ENCODE data around the gene EFEMP1. TPM values are rescaled to one million over a fixed set of nuclear protein-coding genes. Genes with fewer than 3 reads are reported as not detected.

Gene EFEMP1
- total RNA-seq, 1 donor from 2014 or later: 40.7 TPM

DNA sequence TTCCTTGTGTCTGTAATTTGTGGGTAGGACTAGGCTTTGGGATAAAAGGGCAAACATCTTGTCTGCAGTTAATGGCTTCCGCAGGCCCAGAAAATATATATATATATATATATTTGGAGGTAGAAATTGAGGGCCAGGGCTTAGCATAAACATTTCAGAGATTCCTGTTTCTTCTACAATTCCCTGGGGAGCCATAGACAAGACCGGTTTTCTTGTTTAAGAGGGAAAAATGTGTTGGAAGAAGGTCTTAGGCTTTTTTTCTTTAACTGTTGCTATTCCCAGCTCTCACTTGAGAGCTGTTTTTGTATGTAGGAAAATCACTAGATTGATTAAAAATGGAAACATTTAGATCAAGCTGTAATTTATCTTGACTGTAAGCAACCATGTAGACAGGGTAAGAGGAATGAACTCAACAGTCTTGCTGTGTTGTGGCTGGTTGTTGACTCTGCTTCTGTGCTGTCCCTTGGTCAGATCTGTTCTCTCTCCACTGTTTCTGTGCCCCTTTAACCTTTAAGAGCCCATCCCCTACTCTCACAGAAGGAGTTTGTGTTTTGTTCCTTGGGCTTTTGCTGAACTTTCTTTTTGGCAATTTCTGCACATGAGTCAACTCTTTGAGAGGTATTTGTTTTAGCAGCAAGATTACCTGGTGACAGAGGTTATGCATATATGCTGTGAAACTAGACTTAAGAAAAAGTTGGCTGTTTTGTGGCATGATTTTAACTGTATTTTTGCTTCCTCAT is 58.3 kb downstream of the EFEMP1 start:
- TF ChIP-seq, protein P1, sequence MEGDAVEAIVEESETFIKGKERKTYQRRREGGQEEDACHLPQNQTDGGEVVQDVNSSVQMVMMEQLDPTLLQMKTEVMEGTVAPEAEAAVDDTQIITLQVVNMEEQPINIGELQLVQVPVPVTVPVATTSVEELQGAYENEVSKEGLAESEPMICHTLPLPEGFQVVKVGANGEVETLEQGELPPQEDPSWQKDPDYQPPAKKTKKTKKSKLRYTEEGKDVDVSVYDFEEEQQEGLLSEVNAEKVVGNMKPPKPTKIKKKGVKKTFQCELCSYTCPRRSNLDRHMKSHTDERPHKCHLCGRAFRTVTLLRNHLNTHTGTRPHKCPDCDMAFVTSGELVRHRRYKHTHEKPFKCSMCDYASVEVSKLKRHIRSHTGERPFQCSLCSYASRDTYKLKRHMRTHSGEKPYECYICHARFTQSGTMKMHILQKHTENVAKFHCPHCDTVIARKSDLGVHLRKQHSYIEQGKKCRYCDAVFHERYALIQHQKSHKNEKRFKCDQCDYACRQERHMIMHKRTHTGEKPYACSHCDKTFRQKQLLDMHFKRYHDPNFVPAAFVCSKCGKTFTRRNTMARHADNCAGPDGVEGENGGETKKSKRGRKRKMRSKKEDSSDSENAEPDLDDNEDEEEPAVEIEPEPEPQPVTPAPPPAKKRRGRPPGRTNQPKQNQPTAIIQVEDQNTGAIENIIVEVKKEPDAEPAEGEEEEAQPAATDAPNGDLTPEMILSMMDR (IDR thresholded peaks at IDR 0.05; ENCODE audit: insufficient read depth, low read length, poor library complexity, severe bottlenecking): no peak
- Histone ChIP-seq H3K4me3 (ENCODE audit: low read depth, low read length) (no peak overlapping the region), H3K36me3 (ENCODE audit: control insufficient read depth, insufficient read depth, low read length) (no peaks in the 10 kb centered on the region), H3K27me3 (ENCODE audit: control insufficient read depth, insufficient read depth, low read length) (no peaks in the 10 kb centered on the region)
- DNase-seq (ENCODE audit: low read depth): no peak

DNA sequence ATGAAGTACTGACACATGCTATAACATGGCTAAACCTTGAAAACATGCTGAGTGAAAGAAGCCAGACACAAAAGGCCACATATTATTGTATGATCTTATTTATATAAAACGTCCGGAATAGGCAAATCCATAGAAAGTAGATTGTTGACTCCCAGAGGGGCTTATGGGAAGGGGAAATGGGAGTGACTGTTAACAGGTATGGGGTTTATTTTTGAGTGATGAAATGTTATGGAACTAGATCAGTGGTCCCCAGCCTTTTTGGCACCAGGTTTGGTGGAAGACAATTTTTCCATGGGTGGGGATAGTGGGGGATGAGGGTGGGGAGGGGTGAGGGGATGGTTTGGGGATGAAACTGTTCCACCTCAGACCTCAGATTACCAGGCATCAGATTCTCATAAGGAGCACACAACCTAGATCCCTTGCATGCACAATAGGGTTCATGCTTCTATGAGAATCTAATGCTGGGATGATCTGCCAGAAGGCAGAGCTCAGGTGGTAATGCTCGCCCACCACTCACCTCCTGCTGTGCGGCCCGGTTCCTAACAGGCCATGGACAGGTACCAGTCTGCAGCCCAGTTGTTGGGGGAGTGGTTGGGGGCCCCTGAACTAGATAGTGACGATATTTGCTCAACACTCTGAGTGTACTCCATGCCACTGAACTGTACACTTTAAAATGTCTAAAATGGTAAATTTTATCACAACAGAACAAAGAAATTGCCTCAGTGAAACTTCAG is 59.1 kb downstream of the EFEMP1 start:
- TF ChIP-seq, protein P1 (IDR thresholded peaks at IDR 0.05; ENCODE audit: insufficient read depth, low read length, poor library complexity, severe bottlenecking): no peak

DNA sequence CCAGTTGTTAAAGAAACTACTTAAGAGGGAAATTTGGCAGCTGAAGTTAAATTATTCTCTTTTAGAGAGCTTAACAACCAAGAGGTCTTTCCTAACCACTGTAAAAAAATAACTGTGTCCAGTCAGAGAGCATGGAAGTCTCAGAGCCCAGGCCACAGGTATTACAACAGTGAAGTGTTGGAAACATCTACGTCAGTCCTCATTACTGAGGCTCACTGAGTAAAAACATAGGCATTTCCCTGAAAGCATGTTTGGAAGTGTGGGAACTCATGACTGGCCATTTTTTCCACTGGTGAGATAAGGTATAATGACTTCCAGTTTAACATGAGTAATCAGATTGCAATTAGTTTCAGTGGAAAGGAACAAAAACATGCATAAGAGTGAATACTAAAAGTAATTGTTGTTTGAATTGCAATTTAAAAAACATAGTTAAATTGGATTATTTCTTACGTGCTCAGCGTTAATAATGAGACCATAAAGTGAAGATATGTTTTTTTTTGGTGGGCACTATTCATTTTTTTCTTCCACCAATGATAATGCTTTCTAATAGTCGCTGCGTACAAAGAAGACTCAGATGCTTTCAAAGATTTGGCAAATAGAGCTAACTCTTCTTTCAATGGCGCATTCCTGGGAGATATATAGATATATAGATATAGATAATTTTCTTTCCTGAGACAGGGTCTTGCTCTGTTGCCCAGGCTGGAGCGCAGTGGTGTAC is 60.8 kb downstream of the EFEMP1 start:
- Histone ChIP-seq H3K27me3 (ENCODE audit: control insufficient read depth, insufficient read depth, low read length) (no peaks in the 10 kb centered on the region), H3K36me3 (ENCODE audit: control insufficient read depth, insufficient read depth, low read length) (no peaks in the 10 kb centered on the region), H3K4me3 (ENCODE audit: low read depth, low read length) (no peak overlapping the region)
- peak; percentile 99 for DNase-seq (ENCODE audit: low read depth)
- TF ChIP-seq, protein P1 (IDR thresholded peaks at IDR 0.05; ENCODE audit: insufficient read depth, low read length, poor library complexity, severe bottlenecking): no peak

More for the DNA sequence above, 59.1 kb downstream of the EFEMP1 start:
- no peak for DNase-seq (ENCODE audit: low read depth)
- Histone ChIP-seq H3K4me3 (ENCODE audit: low read depth, low read length) (no peak overlapping the region), H3K36me3 (ENCODE audit: control insufficient read depth, insufficient read depth, low read length) (no peaks in the 10 kb centered on the region), H3K27me3 (ENCODE audit: control insufficient read depth, insufficient read depth, low read length) (no peaks in the 10 kb centered on the region)

DNA sequence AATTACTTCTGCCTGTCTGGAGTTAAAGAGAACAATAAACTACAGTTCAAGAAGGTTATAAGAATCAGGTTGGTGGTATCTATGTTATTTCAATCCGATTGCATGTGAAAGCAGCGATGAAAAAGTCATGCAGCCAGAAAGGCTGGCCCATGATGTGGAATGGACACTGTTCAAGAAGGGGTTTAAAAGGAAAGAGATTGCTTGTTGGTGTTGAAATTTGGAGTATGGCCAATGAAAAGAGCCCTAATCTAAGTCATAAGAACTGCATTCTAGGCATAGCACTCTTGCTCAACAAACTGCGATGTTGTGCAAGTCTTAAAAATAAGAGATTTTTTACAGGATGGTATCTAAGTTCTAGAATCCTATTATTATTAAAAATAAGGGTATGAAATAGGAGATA is 61.3 kb downstream of the EFEMP1 start:
- TF ChIP-seq, protein P1 (IDR thresholded peaks at IDR 0.05; ENCODE audit: insufficient read depth, low read length, poor library complexity, severe bottlenecking): no peak
- Histone ChIP-seq H3K36me3 (ENCODE audit: control insufficient read depth, insufficient read depth, low read length) (no peaks in the 10 kb centered on the region), H3K4me3 (ENCODE audit: low read depth, low read length) (no peak overlapping the region), H3K27me3 (ENCODE audit: control insufficient read depth, insufficient read depth, low read length) (no peaks in the 10 kb centered on the region)
- DNase-seq (ENCODE audit: low read depth): peak; percentile 70

DNA sequence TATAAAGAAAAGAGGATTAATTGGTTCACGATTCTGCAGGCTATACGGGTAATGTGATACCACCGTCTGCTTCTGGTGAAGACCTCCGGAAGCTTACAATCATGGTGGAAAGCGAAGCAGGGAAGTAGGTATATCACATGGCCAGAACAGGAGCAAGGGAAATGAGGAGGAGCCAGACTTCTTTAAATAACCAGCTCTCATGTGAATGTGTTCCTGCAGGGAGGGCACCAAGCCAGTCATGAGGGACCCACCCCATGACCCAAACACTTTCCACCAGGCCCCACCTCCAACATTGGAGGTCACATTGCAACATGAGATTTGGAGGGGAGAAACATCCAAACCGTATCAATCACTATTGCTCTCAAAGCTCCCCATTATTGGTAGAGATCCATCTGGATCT is 61.8 kb downstream of the EFEMP1 start:
- Histone ChIP-seq H3K27me3 (ENCODE audit: control insufficient read depth, insufficient read depth, low read length) (no peaks in the 10 kb centered on the region), H3K4me3 (ENCODE audit: low read depth, low read length) (no peak overlapping the region), H3K36me3 (ENCODE audit: control insufficient read depth, insufficient read depth, low read length) (no peaks in the 10 kb centered on the region)
- TF ChIP-seq, protein P1 (IDR thresholded peaks at IDR 0.05; ENCODE audit: insufficient read depth, low read length, poor library complexity, severe bottlenecking): no peak
- DNase-seq (ENCODE audit: low read depth): no peak

Data from kidney epithelial cell (primary cell).